ENCODE data around the gene MRPL1. TPM values are rescaled to one million over a fixed set of nuclear protein-coding genes. Genes with fewer than 3 reads are reported as not detected.

MRPL1 gene
- total and polyA plus RNA-seq, 9 of the 15 experiments (the other 6 are each of a cell fraction or from before 2014, with no cell fraction given): 38.4 to 75.7 (median 63.7) TPM

- TF ChIP-seq, protein P1, sequence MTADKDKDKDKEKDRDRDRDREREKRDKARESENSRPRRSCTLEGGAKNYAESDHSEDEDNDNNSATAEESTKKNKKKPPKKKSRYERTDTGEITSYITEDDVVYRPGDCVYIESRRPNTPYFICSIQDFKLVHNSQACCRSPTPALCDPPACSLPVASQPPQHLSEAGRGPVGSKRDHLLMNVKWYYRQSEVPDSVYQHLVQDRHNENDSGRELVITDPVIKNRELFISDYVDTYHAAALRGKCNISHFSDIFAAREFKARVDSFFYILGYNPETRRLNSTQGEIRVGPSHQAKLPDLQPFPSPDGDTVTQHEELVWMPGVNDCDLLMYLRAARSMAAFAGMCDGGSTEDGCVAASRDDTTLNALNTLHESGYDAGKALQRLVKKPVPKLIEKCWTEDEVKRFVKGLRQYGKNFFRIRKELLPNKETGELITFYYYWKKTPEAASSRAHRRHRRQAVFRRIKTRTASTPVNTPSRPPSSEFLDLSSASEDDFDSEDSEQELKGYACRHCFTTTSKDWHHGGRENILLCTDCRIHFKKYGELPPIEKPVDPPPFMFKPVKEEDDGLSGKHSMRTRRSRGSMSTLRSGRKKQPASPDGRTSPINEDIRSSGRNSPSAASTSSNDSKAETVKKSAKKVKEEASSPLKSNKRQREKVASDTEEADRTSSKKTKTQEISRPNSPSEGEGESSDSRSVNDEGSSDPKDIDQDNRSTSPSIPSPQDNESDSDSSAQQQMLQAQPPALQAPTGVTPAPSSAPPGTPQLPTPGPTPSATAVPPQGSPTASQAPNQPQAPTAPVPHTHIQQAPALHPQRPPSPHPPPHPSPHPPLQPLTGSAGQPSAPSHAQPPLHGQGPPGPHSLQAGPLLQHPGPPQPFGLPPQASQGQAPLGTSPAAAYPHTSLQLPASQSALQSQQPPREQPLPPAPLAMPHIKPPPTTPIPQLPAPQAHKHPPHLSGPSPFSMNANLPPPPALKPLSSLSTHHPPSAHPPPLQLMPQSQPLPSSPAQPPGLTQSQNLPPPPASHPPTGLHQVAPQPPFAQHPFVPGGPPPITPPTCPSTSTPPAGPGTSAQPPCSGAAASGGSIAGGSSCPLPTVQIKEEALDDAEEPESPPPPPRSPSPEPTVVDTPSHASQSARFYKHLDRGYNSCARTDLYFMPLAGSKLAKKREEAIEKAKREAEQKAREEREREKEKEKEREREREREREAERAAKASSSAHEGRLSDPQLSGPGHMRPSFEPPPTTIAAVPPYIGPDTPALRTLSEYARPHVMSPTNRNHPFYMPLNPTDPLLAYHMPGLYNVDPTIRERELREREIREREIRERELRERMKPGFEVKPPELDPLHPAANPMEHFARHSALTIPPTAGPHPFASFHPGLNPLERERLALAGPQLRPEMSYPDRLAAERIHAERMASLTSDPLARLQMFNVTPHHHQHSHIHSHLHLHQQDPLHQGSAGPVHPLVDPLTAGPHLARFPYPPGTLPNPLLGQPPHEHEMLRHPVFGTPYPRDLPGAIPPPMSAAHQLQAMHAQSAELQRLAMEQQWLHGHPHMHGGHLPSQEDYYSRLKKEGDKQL (CRISPR knock-in tag; IDR thresholded peaks at IDR 0.05; ENCODE audit: borderline replicate concordance): no peak
- TF ChIP-seq, protein P2, sequence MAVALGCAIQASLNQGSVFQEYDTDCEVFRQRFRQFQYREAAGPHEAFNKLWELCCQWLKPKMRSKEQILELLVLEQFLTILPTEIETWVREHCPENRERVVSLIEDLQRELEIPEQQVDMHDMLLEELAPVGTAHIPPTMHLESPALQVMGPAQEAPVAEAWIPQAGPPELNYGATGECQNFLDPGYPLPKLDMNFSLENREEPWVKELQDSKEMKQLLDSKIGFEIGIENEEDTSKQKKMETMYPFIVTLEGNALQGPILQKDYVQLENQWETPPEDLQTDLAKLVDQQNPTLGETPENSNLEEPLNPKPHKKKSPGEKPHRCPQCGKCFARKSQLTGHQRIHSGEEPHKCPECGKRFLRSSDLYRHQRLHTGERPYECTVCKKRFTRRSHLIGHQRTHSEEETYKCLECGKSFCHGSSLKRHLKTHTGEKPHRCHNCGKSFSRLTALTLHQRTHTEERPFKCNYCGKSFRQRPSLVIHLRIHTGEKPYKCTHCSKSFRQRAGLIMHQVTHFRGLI (CRISPR knock-in tag; IDR thresholded peaks at IDR 0.05): no peak
- 0 out of 2 replicates have a peak, but pooled peaks have one; percentile 13 for TF ChIP-seq ZNF431 (CRISPR knock-in tag; IDR thresholded peaks at IDR 0.05)
- 0 out of 2 replicates have a peak, but pooled peaks have one; percentile 43 for TF ChIP-seq SMARCE1 (IDR thresholded peaks at IDR 0.05)
- no peak for TF ChIP-seq ZBTB5 (IDR thresholded peaks at IDR 0.05)
- TF ChIP-seq, protein P3, sequence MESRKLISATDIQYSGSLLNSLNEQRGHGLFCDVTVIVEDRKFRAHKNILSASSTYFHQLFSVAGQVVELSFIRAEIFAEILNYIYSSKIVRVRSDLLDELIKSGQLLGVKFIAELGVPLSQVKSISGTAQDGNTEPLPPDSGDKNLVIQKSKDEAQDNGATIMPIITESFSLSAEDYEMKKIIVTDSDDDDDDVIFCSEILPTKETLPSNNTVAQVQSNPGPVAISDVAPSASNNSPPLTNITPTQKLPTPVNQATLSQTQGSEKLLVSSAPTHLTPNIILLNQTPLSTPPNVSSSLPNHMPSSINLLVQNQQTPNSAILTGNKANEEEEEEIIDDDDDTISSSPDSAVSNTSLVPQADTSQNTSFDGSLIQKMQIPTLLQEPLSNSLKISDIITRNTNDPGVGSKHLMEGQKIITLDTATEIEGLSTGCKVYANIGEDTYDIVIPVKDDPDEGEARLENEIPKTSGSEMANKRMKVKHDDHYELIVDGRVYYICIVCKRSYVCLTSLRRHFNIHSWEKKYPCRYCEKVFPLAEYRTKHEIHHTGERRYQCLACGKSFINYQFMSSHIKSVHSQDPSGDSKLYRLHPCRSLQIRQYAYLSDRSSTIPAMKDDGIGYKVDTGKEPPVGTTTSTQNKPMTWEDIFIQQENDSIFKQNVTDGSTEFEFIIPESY (CRISPR knock-in tag; IDR thresholded peaks at IDR 0.05): 0 out of 2 replicates have a peak, but pooled peaks have one; percentile 4
- TF ChIP-seq, protein P4, sequence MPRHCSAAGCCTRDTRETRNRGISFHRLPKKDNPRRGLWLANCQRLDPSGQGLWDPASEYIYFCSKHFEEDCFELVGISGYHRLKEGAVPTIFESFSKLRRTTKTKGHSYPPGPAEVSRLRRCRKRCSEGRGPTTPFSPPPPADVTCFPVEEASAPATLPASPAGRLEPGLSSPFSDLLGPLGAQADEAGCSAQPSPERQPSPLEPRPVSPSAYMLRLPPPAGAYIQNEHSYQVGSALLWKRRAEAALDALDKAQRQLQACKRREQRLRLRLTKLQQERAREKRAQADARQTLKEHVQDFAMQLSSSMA (CRISPR knock-in tag; IDR thresholded peaks at IDR 0.05): peak; percentile 29; the same call in 1 of the 2 replicates
- TF ChIP-seq, protein P5, sequence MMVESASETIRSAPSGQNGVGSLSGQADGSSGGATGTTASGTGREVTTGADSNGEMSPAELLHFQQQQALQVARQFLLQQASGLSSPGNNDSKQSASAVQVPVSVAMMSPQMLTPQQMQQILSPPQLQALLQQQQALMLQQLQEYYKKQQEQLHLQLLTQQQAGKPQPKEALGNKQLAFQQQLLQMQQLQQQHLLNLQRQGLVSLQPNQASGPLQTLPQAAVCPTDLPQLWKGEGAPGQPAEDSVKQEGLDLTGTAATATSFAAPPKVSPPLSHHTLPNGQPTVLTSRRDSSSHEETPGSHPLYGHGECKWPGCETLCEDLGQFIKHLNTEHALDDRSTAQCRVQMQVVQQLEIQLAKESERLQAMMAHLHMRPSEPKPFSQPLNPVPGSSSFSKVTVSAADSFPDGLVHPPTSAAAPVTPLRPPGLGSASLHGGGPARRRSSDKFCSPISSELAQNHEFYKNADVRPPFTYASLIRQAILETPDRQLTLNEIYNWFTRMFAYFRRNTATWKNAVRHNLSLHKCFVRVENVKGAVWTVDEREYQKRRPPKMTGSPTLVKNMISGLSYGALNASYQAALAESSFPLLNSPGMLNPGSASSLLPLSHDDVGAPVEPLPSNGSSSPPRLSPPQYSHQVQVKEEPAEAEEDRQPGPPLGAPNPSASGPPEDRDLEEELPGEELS (CRISPR knock-in tag; IDR thresholded peaks at IDR 0.05; ENCODE audit: borderline replicate concordance): no peak
- no peak for TF ChIP-seq ZNF512 (tag; IDR thresholded peaks at IDR 0.05)
Measured at GRCh38 chr4:77818602-77819403, 43.8 kb upstream of the MRPL1 start, which contains the start of gene CNOT6L (continued).

All from K562 (cell line).